Vagina (tissue), 2 donors: Measurements from ENCODE around the gene AFF3. TPM values are rescaled to one million over a fixed set of nuclear protein-coding genes. Genes with fewer than 3 reads are reported as not detected.

Experiments
- DNase-seq, 2 donors: peaks; one replicate each; pipeline ENCODE4 v3.0.0-alpha.2; 2017; ENCODE audit errors: extremely low spot score in 2 of 2
- H3K27ac ChIP-seq: fragments of 200-600 bp; sonication (generic); one replicate; pipeline ENCODE4 v1.5.1; 2019
- H3K27me3 ChIP-seq: fragments of 200-600 bp; sonication (generic); one replicate; pipeline ENCODE4 v1.5.1; 2019
- H3K36me3 ChIP-seq, 2 donors: fragments of 200-600 bp; sonication (generic); one replicate each; pipeline ENCODE4 v1.5.1; 2017 to 2019
- H3K4me1 ChIP-seq: fragments of 200-600 bp; sonication (generic); one replicate; pipeline ENCODE4 v1.5.1; 2019
- H3K4me3 ChIP-seq, 2 donors: fragments of 200-600 bp; sonication (generic); 1 replicate in 1 of 2; 2 replicates in 1 of 2; pipeline ENCODE4 v1.5.1; 2016 to 2019
- H3K9me3 ChIP-seq: fragments of 200-600 bp; sonication (generic); one replicate; pipeline ENCODE4 v1.5.1; 2019
- CTCF ChIP-seq, 3 experiments: fragments of 450-650 bp in 2 of 3; fragments of 200-600 bp in 1 of 3; sonication (generic) in 1 of 3; IDR thresholded peaks; one replicate each; pipeline ENCODE4 v1.5.1; 2017 to 2019; ENCODE audit warnings: antibody characterized with exemption in 3 of 3, mild to moderate bottlenecking in 2 of 3, moderate library complexity in 2 of 3
- POLR2A ChIP-seq, 2 donors: fragments of 450-650 bp; IDR thresholded peaks; one replicate each; pipeline ENCODE4 v1.6.1; 2017; ENCODE audit warnings: antibody characterized with exemption in 2 of 2, mild to moderate bottlenecking in 2 of 2, moderate library complexity in 2 of 2
- POLR2AphosphoS5 ChIP-seq, 2 donors: sonication (generic); formaldehyde crosslinking; IDR thresholded peaks; one replicate each; pipeline ENCODE4 v1.9.0; 2017; ENCODE audit warnings: antibody characterized with exemption in 2 of 2, mild to moderate bottlenecking in 2 of 2, low read depth in 1 of 2; ENCODE audit not compliant: insufficient read depth in 1 of 2
- intact Hi-C: fragments of 100-400 bp; cut with DNase I; formaldehyde crosslinking; loops from one replicate; pipeline ENCODE4 v1.15.1; 2023
- total RNA-seq: library from RNA; depleted of rRNA; stranded (reverse); fragments of >200 nt; gene quantifications from one replicate; pipeline ENCODE4 v1.2.3, GENCODE V29; 2016

The AFF3 gene
- total RNA-seq, 1 donor from 2014 or later = 7.6 TPM

GRCh38 chr2:99715956-99716355 lies 426.4 kb downstream of the AFF3 start:
- H3K27me3 ChIP-seq = no peaks in the 10 kb centered on the region
- no peaks in the 10 kb centered on the region for H3K36me3 ChIP-seq
- H3K4me3 ChIP-seq = no peak overlapping the region
- H3K4me1 ChIP-seq = no peaks in the 10 kb centered on the region
- intact Hi-C loops = no loop called here
- TF ChIP-seq CTCF (IDR thresholded peaks at IDR 0.05) (no peak), POLR2AphosphoS5 (IDR thresholded peaks at IDR 0.05; ENCODE audit: insufficient read depth in 1 of 2, low read depth in 1 of 2) (no peak), POLR2A (IDR thresholded peaks at IDR 0.05) (no peak)
- no peaks in the 10 kb centered on the region for H3K9me3 ChIP-seq
- H3K27ac ChIP-seq = no peak overlapping the region
- no peak for DNase-seq

- Histone ChIP-seq H3K27me3 (no peaks in the 10 kb centered on the region), H3K27ac (no peak overlapping the region), H3K4me3 (no peak overlapping the region), H3K9me3 (no peaks in the 10 kb centered on the region), H3K36me3 (no peaks in the 10 kb centered on the region), H3K4me1 (no peaks in the 10 kb centered on the region)
- TF ChIP-seq POLR2AphosphoS5 (IDR thresholded peaks at IDR 0.05; ENCODE audit: insufficient read depth in 1 of 2, low read depth in 1 of 2) (no peak), CTCF (IDR thresholded peaks at IDR 0.05) (no peak), POLR2A (IDR thresholded peaks at IDR 0.05) (no peak)
- intact Hi-C loops = no loop called here
- DNase-seq = no peak
Observed at GRCh38 chr2:99714349-99714748, 428.0 kb downstream of the AFF3 start.

- no peak for DNase-seq
- intact Hi-C loops = no loop called here
- H3K4me3 ChIP-seq = no peak overlapping the region
- H3K9me3 ChIP-seq = no peaks in the 10 kb centered on the region
- no peak overlapping the region for H3K27ac ChIP-seq
- H3K4me1 ChIP-seq = peaks cover 4% of the 10 kb centered on the region
- H3K27me3 ChIP-seq = no peaks in the 10 kb centered on the region
- no peak for TF ChIP-seq POLR2A (IDR thresholded peaks at IDR 0.05)
- TF ChIP-seq CTCF (IDR thresholded peaks at IDR 0.05) = no peak
- TF ChIP-seq POLR2AphosphoS5 (IDR thresholded peaks at IDR 0.05; ENCODE audit: insufficient read depth in 1 of 2, low read depth in 1 of 2) = no peak
- no peaks in the 10 kb centered on the region for H3K36me3 ChIP-seq
Observed at GRCh38 chr2:99711144-99711543, 431.2 kb downstream of the AFF3 start.

GRCh38 chr2:99710721-99711120 lies 431.7 kb downstream of the AFF3 start:
- peaks cover 4% of the 10 kb centered on the region for H3K4me1 ChIP-seq
- H3K4me3 ChIP-seq = no peak overlapping the region
- intact Hi-C loops = no loop called here
- no peak for DNase-seq
- no peaks in the 10 kb centered on the region for H3K36me3 ChIP-seq
- TF ChIP-seq POLR2AphosphoS5 (IDR thresholded peaks at IDR 0.05; ENCODE audit: insufficient read depth in 1 of 2, low read depth in 1 of 2) (no peak), POLR2A (IDR thresholded peaks at IDR 0.05) (no peak), CTCF (IDR thresholded peaks at IDR 0.05) (no peak)
- H3K27me3 ChIP-seq = no peaks in the 10 kb centered on the region
- H3K27ac ChIP-seq = no peak overlapping the region
- no peaks in the 10 kb centered on the region for H3K9me3 ChIP-seq

GRCh38 chr2:99709229-99709628 lies 433.2 kb downstream of the AFF3 start:
- TF ChIP-seq CTCF (IDR thresholded peaks at IDR 0.05) = no peak
- TF ChIP-seq POLR2AphosphoS5 (IDR thresholded peaks at IDR 0.05; ENCODE audit: insufficient read depth in 1 of 2, low read depth in 1 of 2) = no peak
- TF ChIP-seq POLR2A (IDR thresholded peaks at IDR 0.05) = no peak
- Histone ChIP-seq H3K27ac (no peak overlapping the region), H3K4me1 (peaks cover 4% of the 10 kb centered on the region), H3K36me3 (no peaks in the 10 kb centered on the region), H3K4me3 (no peak overlapping the region), H3K9me3 (no peaks in the 10 kb centered on the region), H3K27me3 (no peaks in the 10 kb centered on the region)
- intact Hi-C loops = no loop called here
- no peak for DNase-seq
